Mucosa of stomach (tissue), 1 donor: ENCODE measurements around the gene S1PR5.

Source experiments
- H3K27me3 ChIP-seq: one replicate; pipeline ENCODE4 v1.7.0; 2013; ENCODE audit warnings: mild to moderate bottlenecking, low read length; ENCODE audit not compliant: control insufficient read depth, insufficient read depth
- H3K36me3 ChIP-seq: one replicate; pipeline ENCODE4 v1.7.0; 2013; ENCODE audit warnings: low read length; ENCODE audit not compliant: control insufficient read depth, insufficient read depth
- H3K4me1 ChIP-seq: one replicate; pipeline ENCODE4 v1.7.0; 2013; ENCODE audit warnings: mild to moderate bottlenecking, low read length; ENCODE audit not compliant: control insufficient read depth, insufficient read depth
- H3K4me3 ChIP-seq: one replicate; pipeline ENCODE4 v1.7.0; 2013; ENCODE audit warnings: low read length
- H3K9ac ChIP-seq: one replicate; pipeline ENCODE4 v1.7.0; 2013; ENCODE audit warnings: mild to moderate bottlenecking, low read length, moderate library complexity
- H3K9me3 ChIP-seq: one replicate; pipeline ENCODE4 v1.7.0; 2013; ENCODE audit warnings: mild to moderate bottlenecking, low read length, moderate library complexity; ENCODE audit not compliant: control insufficient read depth
- donor health status: Pancreatic carcinoma.

The S1PR5 gene

DNA sequence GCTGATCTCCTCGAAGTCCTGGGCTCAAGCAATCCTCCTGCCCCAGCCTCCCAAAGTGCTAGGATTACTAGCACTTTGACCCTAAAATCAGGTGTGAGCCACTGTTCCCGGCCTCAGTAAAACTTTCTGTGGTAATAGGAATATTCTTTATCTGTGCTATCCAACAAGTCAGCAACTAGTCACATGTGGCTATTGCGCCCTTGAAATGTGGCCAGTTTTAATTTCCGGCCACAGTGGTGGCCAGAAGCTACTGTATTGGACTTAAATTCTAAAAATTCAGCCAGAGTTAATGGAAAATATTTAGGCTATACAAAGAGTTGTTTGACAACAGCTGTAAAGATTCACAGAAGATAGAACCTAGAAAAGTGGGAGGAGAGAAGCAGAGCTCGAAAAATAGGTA, 44.1 kb downstream of the S1PR5 start:
- Histone ChIP-seq H3K36me3 (no peaks in the 10 kb centered on the region), H3K4me3 (no peak overlapping the region), H3K9ac (no peak overlapping the region), H3K27me3 (no peaks in the 10 kb centered on the region), H3K4me1 (no peaks in the 10 kb centered on the region), H3K9me3 (no peaks in the 10 kb centered on the region)

DNA sequence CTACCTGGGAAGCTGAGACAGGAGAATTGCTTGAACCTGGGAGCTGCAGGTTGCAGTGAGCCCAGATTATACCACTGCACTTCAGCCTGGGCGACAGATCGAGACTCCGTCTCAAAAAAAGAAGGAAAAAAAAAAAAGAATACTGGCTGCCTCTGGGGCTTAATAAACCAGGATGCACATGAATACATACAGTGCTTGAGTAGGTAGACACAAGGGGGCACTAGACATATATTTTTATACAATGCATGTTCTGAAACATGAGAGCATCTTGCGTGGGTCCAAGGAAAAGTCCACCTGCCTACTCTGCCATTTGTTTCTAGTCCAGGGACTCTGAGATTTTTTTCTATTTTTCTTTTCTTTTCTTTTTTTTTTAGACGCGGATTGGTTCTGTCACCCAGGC, 45.3 kb downstream of the S1PR5 start:
- no peaks in the 10 kb centered on the region for H3K4me1 ChIP-seq
- no peak overlapping the region for H3K9ac ChIP-seq
- no peaks in the 10 kb centered on the region for H3K36me3 ChIP-seq
- H3K27me3 ChIP-seq = no peaks in the 10 kb centered on the region
- H3K9me3 ChIP-seq = no peaks in the 10 kb centered on the region
- no peak overlapping the region for H3K4me3 ChIP-seq

DNA sequence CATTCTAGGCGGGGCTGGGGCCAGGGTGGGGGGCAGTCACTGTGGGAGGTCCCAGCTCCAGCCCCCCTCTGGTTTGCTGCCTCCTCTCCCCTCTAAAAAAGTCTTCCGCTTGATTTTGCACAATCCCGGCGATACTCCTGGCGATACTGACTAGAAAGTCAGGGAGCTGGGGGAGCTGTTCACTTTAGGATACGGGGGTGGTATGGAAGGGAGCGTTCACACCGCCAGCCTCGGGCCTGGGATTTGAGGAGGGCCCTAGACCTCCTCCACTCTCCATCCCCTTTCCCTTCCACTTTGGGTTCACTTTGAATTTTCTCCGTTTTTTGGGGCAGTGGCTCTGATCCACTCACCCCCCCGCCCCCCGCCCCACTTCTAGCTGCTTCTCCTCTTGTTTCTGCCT, 49.1 kb downstream of the S1PR5 start:
- Histone ChIP-seq H3K4me1 (no peaks in the 10 kb centered on the region), H3K9me3 (no peaks in the 10 kb centered on the region), H3K27me3 (no peaks in the 10 kb centered on the region), H3K9ac (no peak overlapping the region), H3K4me3 (no peak overlapping the region), H3K36me3 (no peaks in the 10 kb centered on the region)

DNA sequence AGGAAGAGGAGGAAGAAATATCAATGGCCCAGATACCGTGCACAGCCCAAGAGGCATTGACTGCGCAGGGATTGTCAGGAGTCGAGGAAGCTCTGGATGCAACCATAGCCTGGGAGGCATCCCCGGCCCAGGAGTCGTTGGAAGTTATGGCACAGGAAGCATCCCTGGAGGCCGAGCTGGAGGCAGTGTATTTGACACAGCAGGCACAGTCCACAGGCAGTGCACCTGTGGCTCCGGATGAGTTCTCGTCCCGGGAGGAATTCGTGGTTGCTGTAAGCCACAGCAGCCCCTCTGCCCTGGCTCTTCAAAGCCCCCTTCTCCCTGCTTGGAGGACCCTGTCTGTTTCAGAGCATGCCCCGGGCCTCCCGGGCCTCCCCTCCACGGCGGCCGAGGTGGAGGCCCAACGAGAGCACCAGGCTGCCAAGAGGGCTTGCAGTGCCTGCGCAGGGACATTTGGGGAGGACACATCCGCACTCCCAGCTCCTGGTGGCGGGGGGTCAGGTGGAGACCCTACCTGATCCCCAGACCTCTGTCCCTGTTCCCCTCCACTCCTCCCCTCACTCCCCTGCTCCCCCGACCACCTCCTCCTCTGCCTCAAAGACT, 50.0 kb downstream of the S1PR5 start:
- H3K9me3 ChIP-seq = no peaks in the 10 kb centered on the region
- no peaks in the 10 kb centered on the region for H3K36me3 ChIP-seq

DNA sequence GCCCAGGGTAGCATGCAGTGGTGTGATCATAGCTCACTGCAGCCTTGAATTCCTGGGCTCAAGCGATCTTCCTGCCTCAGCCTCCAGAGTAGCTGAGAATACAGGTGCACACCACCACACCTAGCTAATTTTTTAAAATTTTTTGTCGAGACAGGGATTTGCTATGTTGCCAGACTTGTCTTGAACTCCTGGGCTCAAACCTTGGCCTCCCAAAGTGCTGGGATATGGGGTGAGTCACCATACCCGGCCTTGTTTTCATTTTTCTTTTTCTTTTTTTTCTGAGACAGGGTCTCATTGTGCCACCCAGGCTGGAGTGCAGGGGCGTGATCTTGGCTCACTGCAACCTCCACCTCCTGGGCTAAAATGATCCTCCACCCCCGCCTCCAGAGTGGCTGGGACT, 52.8 kb downstream of the S1PR5 start:
- Histone ChIP-seq H3K9ac (no peak overlapping the region), H3K4me3 (no peak overlapping the region), H3K4me1 (no peaks in the 10 kb centered on the region), H3K36me3 (no peaks in the 10 kb centered on the region), H3K27me3 (no peaks in the 10 kb centered on the region), H3K9me3 (no peaks in the 10 kb centered on the region)

More for the DNA sequence above, 50.0 kb downstream of the S1PR5 start:
- Histone ChIP-seq H3K4me1 (no peaks in the 10 kb centered on the region), H3K9ac (no peak overlapping the region), H3K4me3 (no peak overlapping the region), H3K27me3 (no peaks in the 10 kb centered on the region)
